K562 (cell line): ENCODE data around the gene HEMGN. TPM values are rescaled to one million over a fixed set of nuclear protein-coding genes. Genes with fewer than 3 reads are reported as not detected.

Source experiments
- CXXC5 ChIP-seq: fragments of 250-450 bp; sonication (Bioruptor Pico); IDR thresholded peaks from 2 replicates; pipeline ENCODE4 v1.8.0; 2022; ENCODE audit warnings: inconsistent platforms, mild to moderate bottlenecking, moderate library complexity
- ETV5 ChIP-seq: sonication (generic); formaldehyde crosslinking; IDR thresholded peaks from 2 replicates; pipeline ENCODE4 v1.4.0; 2020; ENCODE audit warnings: low read depth, mild to moderate bottlenecking, missing genetic modification reagents
- FOXP1 ChIP-seq: sonication (generic); formaldehyde crosslinking; IDR thresholded peaks from 2 replicates; pipeline ENCODE4 v1.8.0; 2022; ENCODE audit warnings: mild to moderate bottlenecking, missing genetic modification reagents
- GTF2A2 ChIP-seq: IDR thresholded peaks from 2 replicates; pipeline ENCODE4 v1.6.1; 2016; ENCODE audit warnings: mild to moderate bottlenecking, missing genetic modification characterization, missing compliant biosample characterization
- HDAC1 ChIP-seq, 2 experiments: fragments of 450-650 bp; IDR thresholded peaks; 2 replicates each; pipeline ENCODE4 v1.6.1; 2016 to 2017; ENCODE audit warnings: inconsistent platforms in 1 of 2, mild to moderate bottlenecking in 1 of 2, moderate library complexity in 1 of 2
- HDAC8 ChIP-seq: fragments of 450-650 bp; IDR thresholded peaks from 2 replicates; pipeline ENCODE4 v1.6.1; 2016; ENCODE audit warnings: mild to moderate bottlenecking, missing genetic modification characterization, moderate library complexity, missing compliant biosample characterization
- POU5F1 ChIP-seq: fragments of 150-350 bp; IDR thresholded peaks from 2 replicates; pipeline ENCODE4 v1.6.1; 2014; ENCODE audit warnings: borderline replicate concordance, low read length, low read depth, mild to moderate bottlenecking; ENCODE audit not compliant: partially characterized antibody
- RAD21 ChIP-seq, 2 experiments: fragments of 250-450 bp in 1 of 2; fragments of 450-650 bp in 1 of 2; sonication (Bioruptor Pico) in 1 of 2; formaldehyde crosslinking in 1 of 2; IDR thresholded peaks in 1 of 2; conservative IDR thresholded peaks in 1 of 2; 2 replicates each; pipeline versions ENCODE4 v1.4.0 to v1.8.0; 2020 to 2022; ENCODE audit warnings: mild to moderate bottlenecking in 2 of 2, moderate library complexity in 1 of 2
- RBBP5 ChIP-seq: fragments of 200-600 bp; sonication (generic); IDR thresholded peaks from 2 replicates; pipeline ENCODE4 v1.6.1; 2012; ENCODE audit warnings: borderline replicate concordance, mild to moderate bottlenecking, low read length, control low read depth, inconsistent platforms; ENCODE audit not compliant: insufficient read depth, poor library complexity, severe bottlenecking
- SETDB1 ChIP-seq: IDR thresholded peaks from one replicate; pipeline ENCODE4 v1.6.1; 2012; ENCODE audit warnings: low read length, control low read depth, inconsistent platforms
- SIN3A ChIP-seq, 2 experiments: fragments of 150-350 bp in 1 of 2; IDR thresholded peaks; 2 replicates each; pipeline ENCODE4 v1.6.1; 2011 to 2016; ENCODE audit warnings: borderline replicate concordance in 2 of 2, low read depth in 2 of 2, low read length in 2 of 2, mild to moderate bottlenecking in 2 of 2, moderate library complexity in 2 of 2; ENCODE audit not compliant: control insufficient read depth in 1 of 2
- SMARCC2 ChIP-seq: fragments of 450-650 bp; IDR thresholded peaks from 2 replicates; pipeline ENCODE4 v1.6.1; 2017; ENCODE audit warnings: antibody characterized with exemption, moderate library complexity, mild to moderate bottlenecking, low read depth
- SMARCE1 ChIP-seq: fragments of 450-650 bp; IDR thresholded peaks from 2 replicates; pipeline ENCODE4 v1.7.1; 2016; ENCODE audit warnings: mild to moderate bottlenecking
- SOX6 ChIP-seq: fragments of 450-650 bp; IDR thresholded peaks from 2 replicates; pipeline ENCODE4 v1.6.1; 2014; ENCODE audit warnings: mild to moderate bottlenecking
- TEAD1 ChIP-seq, 2 experiments: fragments of 450-650 bp in 1 of 2; sonication (generic) in 1 of 2; formaldehyde crosslinking; IDR thresholded peaks; 2 replicates each; pipeline versions ENCODE4 v1.4.0 to v1.8.0; 2020 to 2022; ENCODE audit warnings: mild to moderate bottlenecking in 2 of 2, missing genetic modification reagents in 1 of 2
- ZC3H8 ChIP-seq: fragments of 450-650 bp; IDR thresholded peaks from 2 replicates; pipeline ENCODE4 v1.6.1; 2017
- ZNF408 ChIP-seq: fragments of 250-450 bp; sonication (Bioruptor Pico); IDR thresholded peaks from 2 replicates; pipeline ENCODE4 v1.4.0; 2020; ENCODE audit warnings: low read depth, mild to moderate bottlenecking, moderate library complexity
- ZNF668 ChIP-seq: fragments of 250-450 bp; sonication (Bioruptor Pico); IDR thresholded peaks from 2 replicates; pipeline ENCODE4 v1.8.0; 2022; ENCODE audit warnings: mild to moderate bottlenecking, inconsistent platforms
- polyA plus RNA-seq, 8 experiments: library from polyadenylated mRNA; depleted of rRNA in 4 of 8; stranded (reverse) in 5 of 8; unstranded in 3 of 8; fragments of >200 nt; fragmentation: Nextera tagmentation in 2 of 8; fragmentation: Illumina TruSeq in 1 of 8; extraction: Ambion mirVana in 2 of 8; extraction: Trizol in 1 of 8; gene quantifications; 2 replicates each; pipeline versions ENCODE4 v1.2.1 to v1.2.3, GENCODE V29; 2011 to 2014; ENCODE audit warnings: inconsistent platforms in 1 of 8, missing spikeins in 1 of 8
- total RNA-seq, 7 experiments: library from RNA; depleted of rRNA in 6 of 7; stranded (reverse); fragments of >200 nt in 6 of 7; fragmentation: Illumina TruSeq in 2 of 7; extraction: Trizol in 2 of 7; gene quantifications; 2 replicates each; pipeline versions ENCODE4 v1.2.1 to v1.2.3, GENCODE V29; 2011 to 2021; ENCODE audit warnings: low replicate concordance in 1 of 7
- TF ChIP-seq, protein P1 (sequence below): fragments of 250-450 bp; sonication (Bioruptor Pico); IDR thresholded peaks from 2 replicates; pipeline ENCODE4 v1.6.1; 2021; ENCODE audit warnings: mild to moderate bottlenecking
- TF ChIP-seq, protein P2 (sequence below), 3 experiments: fragments of 200-800 bp in 1 of 3; sonication (Bioruptor generic) in 1 of 3; sonication (generic) in 1 of 3; formaldehyde crosslinking in 1 of 3; IDR thresholded peaks; 2 replicates each; pipeline versions ENCODE4 v1.6.1 to v1.8.0; 2016 to 2022; ENCODE audit warnings: mild to moderate bottlenecking in 2 of 3, missing compliant biosample characterization in 2 of 3, missing genetic modification characterization in 2 of 3, missing genetic modification reagents in 1 of 3
- TF ChIP-seq, protein P3 (sequence below): fragments of 450-650 bp; formaldehyde crosslinking; IDR thresholded peaks from 2 replicates; pipeline ENCODE4 v1.4.0; 2020; ENCODE audit warnings: mild to moderate bottlenecking, moderate library complexity

The HEMGN gene
- total and polyA plus RNA-seq, 9 of the 15 experiments (the other 6 are each of a cell fraction or from before 2014, with no cell fraction given): 56.3 to 258 (median 137) TPM

DNA sequence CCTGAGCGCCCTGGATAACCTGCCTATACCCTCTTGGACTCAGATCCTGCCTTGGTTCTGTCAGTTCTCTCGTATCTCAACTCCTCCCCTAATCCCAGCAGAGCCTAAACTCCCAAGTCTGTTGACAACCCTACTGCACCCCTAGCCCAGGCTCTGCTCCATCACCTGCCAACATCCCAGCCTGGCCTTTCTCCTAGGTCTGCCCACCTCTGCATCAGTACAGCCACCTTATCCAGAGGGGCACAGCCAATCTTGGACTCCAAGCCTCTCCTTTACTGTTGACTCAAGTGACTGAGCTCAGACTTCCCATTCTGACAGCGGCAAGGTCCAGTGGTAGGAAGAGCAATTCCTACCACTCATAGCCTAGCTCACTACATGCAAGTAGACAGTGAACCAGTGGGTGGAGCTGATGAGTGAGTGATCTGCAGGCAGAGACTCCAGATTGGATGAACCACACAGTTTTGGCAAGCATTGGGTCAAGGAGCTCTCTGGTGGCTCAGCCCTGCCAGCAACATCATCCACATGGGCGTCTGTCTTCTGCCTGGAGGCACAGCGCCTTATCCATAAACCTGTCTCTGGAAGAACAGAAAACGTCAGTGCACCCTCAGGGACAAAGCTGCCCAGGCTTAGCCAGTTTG is 42.2 kb downstream of the HEMGN start (continued):
- TF ChIP-seq SIN3A (IDR thresholded peaks at IDR 0.05; ENCODE audit: borderline replicate concordance in 2 of 2, control insufficient read depth in 1 of 2, low read depth in 2 of 2, low read length in 2 of 2): no peak
- no peak for TF ChIP-seq ETV5 (CRISPR knock-in tag)
- TF ChIP-seq, protein P1, sequence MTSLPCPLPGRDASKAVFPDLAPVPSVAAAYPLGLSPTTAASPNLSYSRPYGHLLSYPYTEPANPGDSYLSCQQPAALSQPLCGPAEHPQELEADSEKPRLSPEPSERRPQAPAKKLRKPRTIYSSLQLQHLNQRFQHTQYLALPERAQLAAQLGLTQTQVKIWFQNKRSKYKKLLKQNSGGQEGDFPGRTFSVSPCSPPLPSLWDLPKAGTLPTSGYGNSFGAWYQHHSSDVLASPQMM: no peak
- TF ChIP-seq ZNF668: no peak
- TF ChIP-seq TEAD1 (CRISPR knock-in tag; IDR thresholded peaks at IDR 0.05): no peak
- TF ChIP-seq ZC3H8: no peak
- TF ChIP-seq SMARCE1: no peak
- TF ChIP-seq HDAC8 (tag): no peak
- no peak for TF ChIP-seq GTF2A2 (tag)
- TF ChIP-seq POU5F1: no peak
- TF ChIP-seq SOX6: no peak
- TF ChIP-seq, protein P2, sequence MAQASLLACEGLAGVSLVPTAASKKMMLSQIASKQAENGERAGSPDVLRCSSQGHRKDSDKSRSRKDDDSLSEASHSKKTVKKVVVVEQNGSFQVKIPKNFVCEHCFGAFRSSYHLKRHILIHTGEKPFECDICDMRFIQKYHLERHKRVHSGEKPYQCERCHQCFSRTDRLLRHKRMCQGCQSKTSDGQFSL (CRISPR knock-in tag; IDR thresholded peaks at IDR 0.05): no peak
- TF ChIP-seq, protein P2 (tag; IDR thresholded peaks at IDR 0.05): no peak
- TF ChIP-seq FOXP1 (CRISPR knock-in tag): 0 out of 2 replicates have a peak, but pooled peaks have one; percentile 45
- no peak for TF ChIP-seq RBBP5
- peak in 1 of 2 experiments; percentile 52; a peak in 2 of 4 replicates for TF ChIP-seq RAD21 (CRISPR knock-in tag; conservative IDR thresholded peaks at IDR 0.05 in 1 of 2, IDR thresholded peaks at IDR 0.05 in 1 of 2)
- TF ChIP-seq SMARCC2: no peak
- no peak for TF ChIP-seq CXXC5
- TF ChIP-seq HDAC1 (IDR thresholded peaks at IDR 0.05): no peak
- TF ChIP-seq, protein P3, sequence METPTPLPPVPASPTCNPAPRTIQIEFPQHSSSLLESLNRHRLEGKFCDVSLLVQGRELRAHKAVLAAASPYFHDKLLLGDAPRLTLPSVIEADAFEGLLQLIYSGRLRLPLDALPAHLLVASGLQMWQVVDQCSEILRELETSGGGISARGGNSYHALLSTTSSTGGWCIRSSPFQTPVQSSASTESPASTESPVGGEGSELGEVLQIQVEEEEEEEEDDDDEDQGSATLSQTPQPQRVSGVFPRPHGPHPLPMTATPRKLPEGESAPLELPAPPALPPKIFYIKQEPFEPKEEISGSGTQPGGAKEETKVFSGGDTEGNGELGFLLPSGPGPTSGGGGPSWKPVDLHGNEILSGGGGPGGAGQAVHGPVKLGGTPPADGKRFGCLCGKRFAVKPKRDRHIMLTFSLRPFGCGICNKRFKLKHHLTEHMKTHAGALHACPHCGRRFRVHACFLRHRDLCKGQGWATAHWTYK: no peak
- TF ChIP-seq SETDB1: no peak
- no peak for TF ChIP-seq ZNF408 (CRISPR knock-in tag)
